RWPE2 (cell line): ENCODE measurements around the gene IFITM10.

Experiments
- ATAC-seq: fragments of 200-7000 bp; cut with Tn5 transposase; 3 replicates; pipeline ENCODE4 v1.9.1; 2021; ENCODE audit warnings: low read depth
- DNase-seq: peaks from one replicate; pipeline ENCODE4 v3.0.0-alpha.2; 2020; ENCODE audit warnings: low spot score
- H3K27ac ChIP-seq: fragments of 450-650 bp; 2 replicates; pipeline ENCODE4 v1.5.1; 2017; ENCODE audit warnings: mild to moderate bottlenecking; ENCODE audit not compliant: poor library complexity, severe bottlenecking
- H3K27me3 ChIP-seq: fragments of 250-450 bp; sonication (Bioruptor Pico); 2 replicates; pipeline ENCODE4 v1.5.1; 2021; ENCODE audit warnings: mild to moderate bottlenecking, moderate library complexity; ENCODE audit not compliant: insufficient read depth, poor library complexity, severe bottlenecking
- H3K36me3 ChIP-seq: fragments of 250-450 bp; sonication (Bioruptor Pico); 2 replicates; pipeline ENCODE4 v1.5.1; 2020; ENCODE audit warnings: low read depth, mild to moderate bottlenecking, moderate library complexity
- H3K4me1 ChIP-seq: fragments of 250-450 bp; sonication (Bioruptor Pico); 2 replicates; pipeline ENCODE4 v1.5.1; 2021; ENCODE audit warnings: mild to moderate bottlenecking, moderate library complexity; ENCODE audit not compliant: insufficient read depth, poor library complexity, severe bottlenecking
- H3K4me3 ChIP-seq: fragments of 250-450 bp; sonication (Bioruptor Pico); 2 replicates; pipeline ENCODE4 v1.5.1; 2021; ENCODE audit warnings: mild to moderate bottlenecking, moderate library complexity; ENCODE audit not compliant: severe bottlenecking
- H3K9me3 ChIP-seq: fragments of 250-450 bp; sonication (Bioruptor Pico); 2 replicates; pipeline ENCODE4 v1.5.1; 2021; ENCODE audit warnings: mild to moderate bottlenecking, moderate library complexity; ENCODE audit not compliant: severe bottlenecking
- TF ChIP-seq, protein P1 (sequence below): fragments of 450-650 bp; IDR thresholded peaks from one replicate; pipeline ENCODE4 v1.5.1; 2017; ENCODE audit warnings: mild to moderate bottlenecking, moderate library complexity; ENCODE audit not compliant: poor library complexity, severe bottlenecking

Gene IFITM10

GRCh38 chr11:1707751-1708150 lies 42.6 kb downstream of the IFITM10 start:
- no peak overlapping the region for H3K4me3 ChIP-seq
- H3K9me3 ChIP-seq = no peaks in the 10 kb centered on the region
- no peaks in the 10 kb centered on the region for H3K36me3 ChIP-seq
- ATAC-seq = no peak
- DNase-seq = no peak
- no peak overlapping the region for H3K27ac ChIP-seq
- no peaks in the 10 kb centered on the region for H3K27me3 ChIP-seq
- H3K4me1 ChIP-seq = no peaks in the 10 kb centered on the region
- TF ChIP-seq, protein P1, sequence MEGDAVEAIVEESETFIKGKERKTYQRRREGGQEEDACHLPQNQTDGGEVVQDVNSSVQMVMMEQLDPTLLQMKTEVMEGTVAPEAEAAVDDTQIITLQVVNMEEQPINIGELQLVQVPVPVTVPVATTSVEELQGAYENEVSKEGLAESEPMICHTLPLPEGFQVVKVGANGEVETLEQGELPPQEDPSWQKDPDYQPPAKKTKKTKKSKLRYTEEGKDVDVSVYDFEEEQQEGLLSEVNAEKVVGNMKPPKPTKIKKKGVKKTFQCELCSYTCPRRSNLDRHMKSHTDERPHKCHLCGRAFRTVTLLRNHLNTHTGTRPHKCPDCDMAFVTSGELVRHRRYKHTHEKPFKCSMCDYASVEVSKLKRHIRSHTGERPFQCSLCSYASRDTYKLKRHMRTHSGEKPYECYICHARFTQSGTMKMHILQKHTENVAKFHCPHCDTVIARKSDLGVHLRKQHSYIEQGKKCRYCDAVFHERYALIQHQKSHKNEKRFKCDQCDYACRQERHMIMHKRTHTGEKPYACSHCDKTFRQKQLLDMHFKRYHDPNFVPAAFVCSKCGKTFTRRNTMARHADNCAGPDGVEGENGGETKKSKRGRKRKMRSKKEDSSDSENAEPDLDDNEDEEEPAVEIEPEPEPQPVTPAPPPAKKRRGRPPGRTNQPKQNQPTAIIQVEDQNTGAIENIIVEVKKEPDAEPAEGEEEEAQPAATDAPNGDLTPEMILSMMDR = no peak

DNA sequence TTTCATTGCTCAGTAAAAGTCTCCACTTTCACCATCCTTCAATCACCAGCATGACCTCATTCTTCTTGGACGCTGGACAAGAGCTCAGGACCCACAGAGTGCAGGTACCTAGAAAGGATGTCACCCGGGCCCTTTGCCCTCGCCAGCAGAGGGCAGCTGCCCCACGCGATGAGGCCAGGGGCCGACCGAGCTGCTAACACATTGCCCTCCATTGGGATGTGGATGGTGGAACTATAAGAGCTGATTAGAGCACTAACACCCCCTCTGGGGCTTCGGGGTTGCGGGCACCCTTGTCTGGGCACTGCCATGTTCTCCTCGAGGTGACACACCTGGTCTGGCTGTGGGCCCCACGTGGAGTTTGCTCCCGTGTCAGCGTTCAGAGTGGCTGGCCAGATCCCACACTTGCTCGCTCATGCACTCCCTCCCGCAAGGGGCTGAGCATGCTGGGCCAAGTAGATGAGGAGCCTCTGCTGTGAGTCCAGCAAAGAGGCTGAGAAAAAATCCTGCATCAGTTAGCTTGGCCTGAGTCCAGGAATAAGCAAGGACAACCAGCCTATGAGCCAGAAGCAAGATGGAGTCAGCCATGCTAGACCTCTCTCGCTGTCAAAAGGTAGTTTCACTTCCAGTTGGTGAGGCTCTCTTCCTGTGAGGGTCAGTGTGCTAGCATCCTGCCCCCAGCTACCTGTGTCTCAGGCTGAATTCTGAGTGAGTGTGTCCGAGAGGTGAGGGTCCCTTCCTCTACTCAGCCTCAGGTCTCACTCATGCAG lies 43.6 kb downstream of the IFITM10 start:
- ATAC-seq (no peak), DNase-seq (no peak)
- Histone ChIP-seq H3K4me3 (no peak overlapping the region), H3K36me3 (no peaks in the 10 kb centered on the region), H3K27me3 (no peaks in the 10 kb centered on the region), H3K9me3 (no peaks in the 10 kb centered on the region), H3K4me1 (no peaks in the 10 kb centered on the region), H3K27ac (no peak overlapping the region)
- TF ChIP-seq, protein P1 = peak; percentile 8

- H3K9me3 ChIP-seq = no peaks in the 10 kb centered on the region
- no peaks in the 10 kb centered on the region for H3K27me3 ChIP-seq
- ATAC-seq = no peak
- DNase-seq = no peak
- no peaks in the 10 kb centered on the region for H3K36me3 ChIP-seq
- TF ChIP-seq, protein P1 = no peak
- H3K4me3 ChIP-seq = no peak overlapping the region
- no peaks in the 10 kb centered on the region for H3K4me1 ChIP-seq
- no peak overlapping the region for H3K27ac ChIP-seq
Observed at GRCh38 chr11:1705126-1706052, 45.0 kb downstream of the IFITM10 start.

- Histone ChIP-seq H3K27ac (no peak overlapping the region), H3K36me3 (no peaks in the 10 kb centered on the region), H3K4me1 (no peaks in the 10 kb centered on the region), H3K4me3 (no peak overlapping the region), H3K9me3 (no peaks in the 10 kb centered on the region), H3K27me3 (no peaks in the 10 kb centered on the region)
- DNase-seq (no peak), ATAC-seq (no peak)
- TF ChIP-seq, protein P1 = no peak
Observed at GRCh38 chr11:1703146-1703545, 47.2 kb downstream of the IFITM10 start.
